Kidney (tissue), 14 donors: ENCODE measurements around the gene LAMC1. TPM values are rescaled to one million over a fixed set of nuclear protein-coding genes. Genes with fewer than 3 reads are reported as not detected.

ENCODE experiments used
- DNase-seq, 5 donors: peaks; one replicate each; pipeline ENCODE4 v3.0.0-alpha.2; 2013 to 2020
- FAIRE-seq: peaks from 2 replicates; lab custom pipeline; 2012; peaks lifted over from hg19 to GRCh38; lab: Jason Lieb, UNC
- H3K27ac ChIP-seq, 2 donors: one replicate each; pipeline ENCODE4 v1.7.0; 2013; ENCODE audit warnings: low read depth in 2 of 2, low read length in 2 of 2, inconsistent platforms in 1 of 2
- H3K27me3 ChIP-seq: one replicate; pipeline ENCODE4 v1.7.1; 2013; ENCODE audit warnings: low read length, inconsistent platforms; ENCODE audit not compliant: control insufficient read depth, insufficient read depth
- H3K36me3 ChIP-seq, 3 donors: one replicate each; pipeline versions ENCODE4 v1.7.0 to v1.7.1; 2013; ENCODE audit warnings: low read length in 3 of 3, control low read depth in 1 of 3, inconsistent platforms in 1 of 3; ENCODE audit not compliant: insufficient read depth in 3 of 3, control insufficient read depth in 2 of 3
- H3K4me1 ChIP-seq, 3 donors: one replicate each; pipeline versions ENCODE4 v1.7.0 to v1.7.1; 2013; ENCODE audit warnings: low read length in 3 of 3, inconsistent platforms in 1 of 3, low read depth in 1 of 3; ENCODE audit not compliant: control insufficient read depth in 2 of 3, insufficient read depth in 2 of 3
- H3K4me3 ChIP-seq, 3 donors: one replicate each; pipeline versions ENCODE4 v1.7.0 to v1.8.1; 2013; ENCODE audit warnings: low read length in 3 of 3, control low read depth in 1 of 3, inconsistent platforms in 1 of 3
- H3K9ac ChIP-seq, 3 donors: one replicate each; pipeline versions ENCODE4 v1.7.0 to v1.7.1; 2013; ENCODE audit warnings: low read length in 3 of 3, control low read depth in 1 of 3, inconsistent platforms in 1 of 3
- H3K9me3 ChIP-seq, 3 donors: one replicate each; pipeline versions ENCODE4 v1.7.0 to v1.7.1; 2013; ENCODE audit warnings: low read length in 3 of 3, control low read depth in 1 of 3, inconsistent platforms in 1 of 3; ENCODE audit not compliant: control insufficient read depth in 2 of 3, insufficient read depth in 1 of 3
- CTCF ChIP-seq: IDR thresholded peaks from 3 replicates; pipeline ENCODE4 v1.5.1; 2012; ENCODE audit warnings: mild to moderate bottlenecking, moderate library complexity, borderline replicate concordance; ENCODE audit not compliant: insufficient read depth; ENCODE audit errors: extremely low read depth
- intact Hi-C: fragments of 100-400 bp; cut with DNase I; formaldehyde crosslinking; loops from one replicate; pipeline ENCODE4 v1.11.1; 2022
- polyA plus RNA-seq: library from polyadenylated mRNA; stranded (reverse); fragments of 350-450 nt; fragmentation: Illumina TruSeq; extraction: RNeasy Lipid Tissue Mini Kit (QIAGEN cat#74804); gene quantifications from one replicate; pipeline ENCODE4 v1.2.3, GENCODE V29; 2014; ENCODE audit warnings: low read depth, low replicate concordance; ENCODE audit not compliant: insufficient read depth
- total RNA-seq: library from RNA; stranded (reverse); fragmentation: NEBNext Ultra II Directional; extraction: Animal tissue kit (Norgen Biotek cat#: 25700); gene quantifications from one replicate; pipeline ENCODE4 v1.2.1, GENCODE V29; 2021
- donor health status: control.
- donor health status: control.
- donor health status: control.
- donor health status: control.
- donor health status: control.
- donor health status: DM: yes; HTN: yes; CAD: no.
- donor health status: Normal renal cell carcinoma (clear cell type).

The LAMC1 gene
- total and polyA plus RNA-seq, 2 donors from 2014 or later: 21.1 to 140 TPM

DNA sequence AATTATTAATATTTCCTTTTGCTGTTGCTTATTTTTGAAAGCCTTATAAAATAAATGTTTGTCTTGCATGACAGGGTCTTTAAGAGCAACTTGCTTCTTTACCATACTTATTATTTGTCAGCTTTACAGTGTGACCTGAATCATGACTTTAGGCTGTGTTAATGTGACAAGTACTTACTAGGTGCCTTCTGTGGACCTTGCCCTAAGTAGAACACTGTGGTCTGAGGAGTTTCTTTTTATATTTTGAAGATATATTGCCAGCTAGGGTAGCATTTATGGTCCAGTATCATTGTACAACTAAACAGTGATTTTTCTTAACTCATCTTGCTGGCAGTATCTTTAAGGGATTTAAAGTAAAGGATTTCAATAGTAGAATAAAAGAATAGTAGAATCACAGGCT, 117.4 kb downstream of the LAMC1 start:
- no peak for FAIRE-seq
- no peak overlapping the region for H3K9ac ChIP-seq
- no peak for DNase-seq
- no peaks in the 10 kb centered on the region for H3K4me1 ChIP-seq
- no peak overlapping the region for H3K4me3 ChIP-seq
- no peaks in the 10 kb centered on the region for H3K27me3 ChIP-seq
- no peaks in the 10 kb centered on the region for H3K9me3 ChIP-seq
- intact Hi-C loops: no loop called here
- no peak overlapping the region for H3K27ac ChIP-seq
- TF ChIP-seq CTCF: no peak
- H3K36me3 ChIP-seq: peaks cover 11 to 22% (median 14%) of the 10 kb centered on the region in 3 donors

GRCh38 chr1:183142171-183142570, 119.0 kb downstream of the LAMC1 start:
- H3K9me3 ChIP-seq: no peaks in the 10 kb centered on the region
- intact Hi-C loops: no loop called here
- no peaks in the 10 kb centered on the region for H3K4me1 ChIP-seq
- DNase-seq: no peak
- H3K36me3 ChIP-seq: peaks cover 10 to 14% (median 11%) of the 10 kb centered on the region in 3 donors
- H3K4me3 ChIP-seq: no peak overlapping the region
- no peak overlapping the region for H3K9ac ChIP-seq
- FAIRE-seq: no peak
- no peak for TF ChIP-seq CTCF
- no peaks in the 10 kb centered on the region for H3K27me3 ChIP-seq
- no peak overlapping the region for H3K27ac ChIP-seq

DNA sequence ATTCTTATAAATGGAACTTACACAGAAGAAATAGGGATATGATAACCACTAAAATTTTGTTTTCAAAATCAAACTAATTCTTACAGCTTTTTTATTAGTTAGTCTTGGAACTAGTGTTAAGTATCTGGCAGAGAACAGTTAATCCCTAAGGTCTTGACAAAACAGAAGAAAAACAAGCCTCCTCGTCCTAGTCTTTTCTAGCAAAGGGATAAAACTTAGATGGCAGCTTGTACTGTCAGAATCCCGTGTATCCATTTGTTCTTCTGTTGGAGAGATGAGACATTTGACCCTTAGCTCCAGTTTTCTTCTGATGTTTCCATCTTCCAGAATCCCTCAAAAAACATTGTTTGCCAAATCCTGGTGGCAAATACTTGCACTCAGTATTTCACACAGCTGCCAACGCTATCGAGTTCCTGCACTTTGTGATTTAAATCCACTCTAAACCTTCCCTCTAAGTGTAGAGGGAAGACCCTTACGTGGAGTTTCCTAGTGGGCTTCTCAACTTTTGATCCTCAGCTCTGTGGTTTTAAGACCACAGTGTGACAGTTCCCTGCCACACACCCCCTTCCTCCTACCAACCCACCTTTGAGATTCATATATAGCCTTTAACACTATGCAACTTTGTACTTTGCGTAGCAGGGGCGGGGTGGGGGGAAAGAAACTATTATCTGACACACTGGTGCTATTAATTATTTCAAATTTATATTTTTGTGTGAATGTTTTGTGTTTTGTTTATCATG, 120.5 kb downstream of the LAMC1 start:
- Histone ChIP-seq H3K27ac (no peak overlapping the region), H3K36me3 (peaks cover 7 to 11% (median 10%) of the 10 kb centered on the region in 3 donors), H3K4me1 (no peaks in the 10 kb centered on the region), H3K27me3 (no peaks in the 10 kb centered on the region), H3K4me3 (no peak overlapping the region), H3K9ac (no peak overlapping the region), H3K9me3 (no peaks in the 10 kb centered on the region)
- no peak for TF ChIP-seq CTCF
- no peak for DNase-seq
- intact Hi-C loops: no loop called here
- FAIRE-seq: no peak
